ENCODE measurements around the gene SCRN3.
"Not testable (repeated sequence)": the region's sequence is repeated elsewhere in the genome, so short reads cannot be mapped to it uniquely, and the experiment has no call there.

Gene SCRN3, protein sequence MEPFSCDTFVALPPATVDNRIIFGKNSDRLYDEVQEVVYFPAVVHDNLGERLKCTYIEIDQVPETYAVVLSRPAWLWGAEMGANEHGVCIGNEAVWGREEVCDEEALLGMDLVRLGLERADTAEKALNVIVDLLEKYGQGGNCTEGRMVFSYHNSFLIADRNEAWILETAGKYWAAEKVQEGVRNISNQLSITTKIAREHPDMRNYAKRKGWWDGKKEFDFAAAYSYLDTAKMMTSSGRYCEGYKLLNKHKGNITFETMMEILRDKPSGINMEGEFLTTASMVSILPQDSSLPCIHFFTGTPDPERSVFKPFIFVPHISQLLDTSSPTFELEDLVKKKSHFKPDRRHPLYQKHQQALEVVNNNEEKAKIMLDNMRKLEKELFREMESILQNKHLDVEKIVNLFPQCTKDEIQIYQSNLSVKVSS

GRCh38 chr2:174395284-174395968, at the start of gene SCRN3:
Gene SCRN3, plus strand, starts transcription at chr2:174395730. Its CDS starts 2,554 bp downstream, at chr2:174398284.
- H3K9me3 Mint-ChIP-seq, result no peaks in the 10 kb centered on the region
- H3K27ac Mint-ChIP-seq, result peak within 1 kb of the TSS; percentile 96
- no peaks in the 10 kb centered on the region for H3K27me3 Mint-ChIP-seq
- H3K36me3 Mint-ChIP-seq (ENCODE audit: low read depth), result peaks cover 19% of the 10 kb centered on the region
- peaks cover 49% of the 10 kb centered on the region for H3K4me1 Mint-ChIP-seq (ENCODE audit: low read depth)
- peak within 1 kb of the TSS; percentile 100 for H3K4me3 Mint-ChIP-seq

- H3K27ac Mint-ChIP-seq, result no peak overlapping the region
- H3K36me3 Mint-ChIP-seq (ENCODE audit: low read depth), result peaks cover 28% of the 10 kb centered on the region
- no peaks in the 10 kb centered on the region for H3K9me3 Mint-ChIP-seq
- peaks cover 7% of the 10 kb centered on the region for H3K27me3 Mint-ChIP-seq
- H3K4me1 Mint-ChIP-seq (ENCODE audit: low read depth), result no peaks in the 10 kb centered on the region
- no peak overlapping the region for H3K4me3 Mint-ChIP-seq
These were observed 45.5 kb upstream of the SCRN3 start for GRCh38 chr2:174350018-174350417.

DNA sequence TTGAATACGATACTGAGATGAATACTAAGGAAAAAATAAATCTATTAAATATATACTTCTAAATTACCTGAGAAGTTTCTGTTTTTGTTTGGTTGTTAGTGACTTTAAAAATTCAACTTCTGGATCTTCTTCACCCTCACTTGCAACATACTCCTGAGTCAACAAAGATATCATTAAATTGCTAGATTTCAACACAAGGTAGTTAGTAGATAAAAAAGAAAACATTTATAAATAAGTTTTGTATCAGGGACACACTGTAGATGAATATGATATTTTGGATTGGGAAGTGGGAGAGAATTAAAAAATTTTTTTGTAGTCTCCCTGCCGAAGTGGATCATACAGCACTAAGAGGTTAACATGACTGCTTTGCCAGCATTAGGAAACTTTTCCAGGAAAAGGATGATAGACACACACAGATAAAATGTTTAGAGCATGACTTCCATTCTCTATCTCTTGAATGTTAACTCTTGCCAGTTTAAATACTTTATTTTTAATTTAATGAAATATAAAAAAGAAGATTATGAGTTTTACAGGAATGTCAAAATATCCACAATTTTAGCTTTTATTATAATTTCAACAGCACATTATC, 44.8 kb upstream of the SCRN3 start:
- peaks cover 28% of the 10 kb centered on the region for H3K36me3 Mint-ChIP-seq (ENCODE audit: low read depth)
- no peaks in the 10 kb centered on the region for H3K9me3 Mint-ChIP-seq
- H3K4me1 Mint-ChIP-seq (ENCODE audit: low read depth), result no peaks in the 10 kb centered on the region
- H3K4me3 Mint-ChIP-seq, result no peak overlapping the region
- no peak overlapping the region for H3K27ac Mint-ChIP-seq
- peaks cover 1% of the 10 kb centered on the region for H3K27me3 Mint-ChIP-seq

GRCh38 chr2:174353004-174353403, 42.5 kb upstream of the SCRN3 start:
- H3K4me3 Mint-ChIP-seq, result no peak overlapping the region
- H3K27ac Mint-ChIP-seq, result no peak overlapping the region
- H3K4me1 Mint-ChIP-seq (ENCODE audit: low read depth), result no peaks in the 10 kb centered on the region
- no peaks in the 10 kb centered on the region for H3K27me3 Mint-ChIP-seq
- H3K36me3 Mint-ChIP-seq (ENCODE audit: low read depth), result peaks cover 22% of the 10 kb centered on the region
- H3K9me3 Mint-ChIP-seq, result no peaks in the 10 kb centered on the region

- Mint-ChIP-seq H3K4me3 (no peak overlapping the region), H3K9me3 (no peaks in the 10 kb centered on the region), H3K4me1 (ENCODE audit: low read depth) (no peaks in the 10 kb centered on the region), H3K36me3 (ENCODE audit: low read depth) (peaks cover 22% of the 10 kb centered on the region), H3K27ac (no peak overlapping the region), H3K27me3 (no peaks in the 10 kb centered on the region)
These were observed 39.2 kb upstream of the SCRN3 start for GRCh38 chr2:174356347-174356746.

GRCh38 chr2:174359663-174360062, 35.9 kb upstream of the SCRN3 start:
- not testable (repeated sequence) for H3K4me1 Mint-ChIP-seq (ENCODE audit: low read depth); H3K9me3 Mint-ChIP-seq; H3K4me3 Mint-ChIP-seq; H3K27me3 Mint-ChIP-seq; H3K27ac Mint-ChIP-seq
- peaks cover 39% of the 10 kb centered on the region for H3K36me3 Mint-ChIP-seq (ENCODE audit: low read depth)

DNA sequence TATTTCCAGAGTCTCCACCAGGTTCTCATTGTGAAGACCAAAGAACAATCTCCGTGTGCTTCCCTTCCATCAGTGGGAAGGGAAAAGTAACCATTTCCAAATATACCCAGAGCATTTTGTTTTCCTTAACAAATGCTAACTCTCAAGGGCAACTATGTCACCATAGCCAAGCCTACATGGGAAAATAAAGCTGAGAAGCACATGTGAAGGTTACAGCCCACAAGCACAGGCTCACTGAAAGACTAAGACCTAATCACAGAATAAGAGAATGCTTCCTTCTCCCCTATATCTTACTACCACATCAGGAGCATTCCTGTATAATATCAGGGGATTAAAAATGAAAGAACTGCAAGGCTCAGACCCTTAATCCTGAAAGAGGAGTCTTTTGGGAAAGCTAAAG, 32.6 kb upstream of the SCRN3 start:
- H3K27ac Mint-ChIP-seq, result no peak overlapping the region
- peaks cover 18% of the 10 kb centered on the region for H3K9me3 Mint-ChIP-seq
- no peak overlapping the region for H3K4me3 Mint-ChIP-seq
- peaks cover 70% of the 10 kb centered on the region for H3K36me3 Mint-ChIP-seq (ENCODE audit: low read depth)
- H3K27me3 Mint-ChIP-seq, result no peaks in the 10 kb centered on the region
- no peaks in the 10 kb centered on the region for H3K4me1 Mint-ChIP-seq (ENCODE audit: low read depth)

GRCh38 chr2:174363492-174364225, 31.9 kb upstream of the SCRN3 start:
- H3K9me3 Mint-ChIP-seq, result peaks cover 18% of the 10 kb centered on the region
- peaks cover 75% of the 10 kb centered on the region for H3K36me3 Mint-ChIP-seq (ENCODE audit: low read depth)
- not testable (repeated sequence) for H3K4me3 Mint-ChIP-seq; H3K27me3 Mint-ChIP-seq; H3K27ac Mint-ChIP-seq; H3K4me1 Mint-ChIP-seq (ENCODE audit: low read depth)

DNA sequence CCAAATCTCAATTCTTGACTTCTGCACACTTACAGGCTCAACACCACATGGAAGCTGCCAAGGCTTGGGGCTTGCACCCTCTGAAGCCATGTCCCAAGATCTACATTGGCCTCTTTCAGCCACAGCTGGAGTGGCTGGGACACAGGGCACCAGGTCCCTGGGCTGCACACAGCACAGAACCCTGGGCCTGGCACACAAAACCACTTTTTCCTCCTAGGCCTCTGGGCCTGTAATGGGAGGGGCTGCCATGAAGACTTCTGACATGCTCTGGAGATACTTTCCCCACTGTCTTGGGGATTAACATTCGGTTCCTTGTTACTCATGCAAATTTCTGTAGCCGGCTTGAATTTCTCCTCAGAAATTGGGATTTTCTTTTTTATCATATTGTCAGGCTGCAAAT, 30.9 kb upstream of the SCRN3 start:
- no peaks in the 10 kb centered on the region for H3K4me1 Mint-ChIP-seq (ENCODE audit: low read depth)
- H3K27ac Mint-ChIP-seq, result no peak overlapping the region
- H3K27me3 Mint-ChIP-seq, result no peaks in the 10 kb centered on the region
- peaks cover 18% of the 10 kb centered on the region for H3K9me3 Mint-ChIP-seq
- no peak overlapping the region for H3K4me3 Mint-ChIP-seq
- H3K36me3 Mint-ChIP-seq (ENCODE audit: low read depth), result peaks cover 78% of the 10 kb centered on the region

DNA sequence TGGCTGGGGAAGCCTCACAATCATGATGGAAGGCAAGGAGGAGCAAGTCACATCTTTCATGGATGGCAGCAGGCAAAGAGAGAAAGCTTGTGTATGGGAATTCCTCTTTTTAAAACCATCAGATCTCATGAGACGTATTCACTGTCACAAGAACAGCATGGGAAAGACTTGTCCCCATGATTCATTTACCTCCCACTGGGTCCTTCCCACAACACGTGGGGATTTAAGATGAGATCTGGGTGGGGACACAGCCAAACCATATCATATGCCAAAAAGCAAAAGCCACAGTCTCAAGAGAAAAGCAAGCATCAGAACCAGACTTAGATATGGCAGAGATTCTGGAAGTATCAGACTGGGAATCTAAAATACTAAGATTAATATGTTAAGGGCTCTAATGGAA, 30.0 kb upstream of the SCRN3 start:
- Mint-ChIP-seq H3K27ac (no peak overlapping the region), H3K4me3 (no peak overlapping the region), H3K9me3 (peaks cover 18% of the 10 kb centered on the region), H3K4me1 (ENCODE audit: low read depth) (no peaks in the 10 kb centered on the region), H3K36me3 (ENCODE audit: low read depth) (peaks cover 81% of the 10 kb centered on the region), H3K27me3 (no peaks in the 10 kb centered on the region)

- Mint-ChIP-seq H3K4me3 (no peak overlapping the region), H3K4me1 (ENCODE audit: low read depth) (no peaks in the 10 kb centered on the region), H3K36me3 (ENCODE audit: low read depth) (peaks cover 68% of the 10 kb centered on the region), H3K27me3 (no peaks in the 10 kb centered on the region), H3K9me3 (peaks cover 15% of the 10 kb centered on the region), H3K27ac (no peak overlapping the region)
These were observed 26.8 kb upstream of the SCRN3 start for GRCh38 chr2:174368691-174369090.

DNA sequence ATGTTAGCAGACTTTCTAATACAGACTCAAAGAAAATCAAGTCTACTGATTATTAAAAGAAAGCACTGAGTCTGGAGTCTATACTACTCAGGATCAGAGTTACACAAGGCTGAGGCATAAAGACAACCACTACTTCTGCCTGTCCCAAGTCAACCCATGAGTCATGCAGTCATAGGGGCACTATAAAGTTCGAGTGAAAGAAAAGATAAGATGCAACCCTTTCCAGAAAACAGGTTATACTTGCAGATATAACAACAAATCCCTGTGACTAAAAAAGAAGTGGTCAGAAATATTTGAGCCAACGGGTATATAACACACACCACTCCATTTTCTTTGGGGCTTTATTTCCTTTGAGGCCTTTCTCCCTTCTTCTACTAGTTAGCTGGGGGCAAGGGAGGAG, 18.6 kb upstream of the SCRN3 start:
- Mint-ChIP-seq H3K9me3 (no peaks in the 10 kb centered on the region), H3K27me3 (no peaks in the 10 kb centered on the region), H3K27ac (no peak overlapping the region), H3K4me3 (no peak overlapping the region), H3K4me1 (ENCODE audit: low read depth) (no peaks in the 10 kb centered on the region), H3K36me3 (ENCODE audit: low read depth) (peaks cover 55% of the 10 kb centered on the region)

DNA sequence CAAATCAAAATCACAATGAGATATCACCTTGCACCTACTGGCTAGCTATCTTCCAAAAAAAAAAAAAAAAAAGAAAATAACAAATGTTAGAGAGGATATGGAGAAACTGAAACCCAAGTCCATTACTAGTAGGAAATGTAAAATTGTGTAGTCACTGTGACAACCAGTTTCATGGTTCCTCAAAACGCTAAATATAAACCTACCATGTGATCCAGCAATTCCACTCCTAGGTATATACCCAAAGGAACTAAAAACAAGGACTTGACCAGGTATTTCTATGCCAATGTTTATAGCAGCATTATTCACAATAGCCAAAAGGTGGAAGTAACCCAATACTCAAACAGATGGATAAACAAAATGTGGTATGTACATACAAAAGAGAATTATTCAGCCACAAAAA, 11.7 kb upstream of the SCRN3 start:
- no peaks in the 10 kb centered on the region for H3K27me3 Mint-ChIP-seq
- peaks cover 17% of the 10 kb centered on the region for H3K4me1 Mint-ChIP-seq (ENCODE audit: low read depth)
- peaks cover 51% of the 10 kb centered on the region for H3K36me3 Mint-ChIP-seq (ENCODE audit: low read depth)
- no peaks in the 10 kb centered on the region for H3K9me3 Mint-ChIP-seq
- H3K4me3 Mint-ChIP-seq, result no peak overlapping the region
- peak overlapping the region; percentile 49 for H3K27ac Mint-ChIP-seq

- H3K4me3 Mint-ChIP-seq, result no peak overlapping the region
- H3K27ac Mint-ChIP-seq, result no peak overlapping the region
- H3K4me1 Mint-ChIP-seq (ENCODE audit: low read depth), result peaks cover 23% of the 10 kb centered on the region
- no peaks in the 10 kb centered on the region for H3K27me3 Mint-ChIP-seq
- peaks cover 51% of the 10 kb centered on the region for H3K36me3 Mint-ChIP-seq (ENCODE audit: low read depth)
- no peaks in the 10 kb centered on the region for H3K9me3 Mint-ChIP-seq
These were observed 10.3 kb upstream of the SCRN3 start for GRCh38 chr2:174385201-174385600.

- H3K9me3 Mint-ChIP-seq, H3K27ac Mint-ChIP-seq, H3K27me3 Mint-ChIP-seq, H3K4me3 Mint-ChIP-seq: not testable (repeated sequence)
- Mint-ChIP-seq H3K4me1 (ENCODE audit: low read depth) (peaks cover 41% of the 10 kb centered on the region), H3K36me3 (ENCODE audit: low read depth) (peaks cover 51% of the 10 kb centered on the region)
These were observed 6.8 kb upstream of the SCRN3 start for GRCh38 chr2:174388706-174389105.
